DND-41 (cell line): ENCODE data around the gene ZNF557.

Source experiments
- ATAC-seq: fragments of 200-7000 bp; cut with Tn5 transposase; 3 replicates; pipeline ENCODE4 v1.9.1; 2021; ENCODE audit warnings: low read depth; ENCODE audit not compliant: insufficient read depth
- DNase-seq: peaks from one replicate; pipeline ENCODE4 v3.0.0-alpha.2; 2020
- H2AFZ ChIP-seq: 2 replicates; pipeline ENCODE4 v1.6.0; 2012; ENCODE audit warnings: low read depth, low read length
- H3K27ac ChIP-seq: 2 replicates; pipeline ENCODE4 v1.5.1; 2012; ENCODE audit warnings: low read length, inconsistent platforms
- H3K27me3 ChIP-seq: fragments of 200-600 bp; sonication (generic); 2 replicates; pipeline ENCODE4 v1.6.0; 2012; ENCODE audit warnings: low read length, mild to moderate bottlenecking, inconsistent platforms; ENCODE audit not compliant: insufficient read depth, poor library complexity
- H3K36me3 ChIP-seq: 2 replicates; pipeline ENCODE4 v1.5.1; 2012; ENCODE audit warnings: low read length, inconsistent platforms; ENCODE audit not compliant: insufficient read depth
- H3K4me1 ChIP-seq: 2 replicates; pipeline ENCODE4 v1.5.1; 2012; ENCODE audit warnings: mild to moderate bottlenecking, low read length; ENCODE audit not compliant: insufficient read depth
- H3K4me2 ChIP-seq: 2 replicates; pipeline ENCODE4 v1.6.0; 2012; ENCODE audit warnings: mild to moderate bottlenecking, moderate library complexity, low read length, inconsistent platforms; ENCODE audit not compliant: insufficient read depth
- H3K4me3 ChIP-seq, 2 experiments: fragments of 200-600 bp in 1 of 2; shearing (Covaris generic) in 1 of 2; 2 replicates each; pipeline ENCODE4 v1.5.1; 2012 to 2016; ENCODE audit warnings: inconsistent platforms in 2 of 2, low read length in 2 of 2, mild to moderate bottlenecking in 2 of 2, low read depth in 1 of 2, moderate library complexity in 1 of 2
- H3K79me2 ChIP-seq: 2 replicates; pipeline ENCODE4 v1.6.0; 2012; ENCODE audit warnings: low read length, inconsistent platforms; ENCODE audit not compliant: insufficient read depth
- H3K9ac ChIP-seq: 2 replicates; pipeline ENCODE4 v1.6.0; 2012; ENCODE audit warnings: low read depth, mild to moderate bottlenecking, inconsistent platforms, low read length, moderate library complexity
- H3K9me3 ChIP-seq: 2 replicates; pipeline ENCODE4 v1.5.1; 2012; ENCODE audit warnings: low read length, moderate library complexity, mild to moderate bottlenecking, inconsistent platforms; ENCODE audit not compliant: insufficient read depth, severe bottlenecking
- H4K20me1 ChIP-seq: 2 replicates; pipeline ENCODE4 v1.6.0; 2012; ENCODE audit warnings: low read length; ENCODE audit not compliant: insufficient read depth
- EZH2 ChIP-seq: IDR thresholded peaks from 3 replicates; pipeline ENCODE4 v1.6.1; 2012; ENCODE audit warnings: borderline replicate concordance, low read depth, mild to moderate bottlenecking, moderate library complexity, low read length, inconsistent platforms; ENCODE audit not compliant: severe bottlenecking
- TF ChIP-seq, protein P1 (sequence below): IDR thresholded peaks from 2 replicates; pipeline ENCODE4 v1.5.1; 2012; ENCODE audit warnings: borderline replicate concordance, low read length, moderate library complexity, mild to moderate bottlenecking; ENCODE audit not compliant: poor library complexity, severe bottlenecking; ENCODE audit errors: extremely low read depth

ZNF557 gene

DNA sequence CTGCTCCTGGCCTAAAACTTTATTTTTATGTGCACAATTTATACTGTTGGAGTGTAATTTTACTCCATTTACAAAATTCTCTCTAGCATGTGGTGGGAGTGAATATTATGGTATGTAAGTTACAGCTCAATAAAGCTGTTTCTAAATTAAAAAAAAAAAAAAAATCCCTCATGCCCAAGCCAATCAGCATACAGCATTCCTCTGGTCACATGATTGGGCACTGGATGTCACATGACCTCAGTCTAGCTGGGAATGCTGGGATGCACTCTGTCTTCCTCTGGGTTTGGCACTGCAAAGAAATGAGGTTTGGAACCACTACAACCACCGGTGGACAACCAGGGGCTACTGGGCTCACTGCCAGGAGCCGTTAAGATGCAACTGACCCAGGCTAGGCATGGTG is 67.6 kb downstream of the ZNF557 start:
- Histone ChIP-seq H3K36me3 (peaks cover 18% of the 10 kb centered on the region), H3K4me2 (no peak overlapping the region), H3K27me3 (no peaks in the 10 kb centered on the region), H3K27ac (no peak overlapping the region), H4K20me1 (no peaks in the 10 kb centered on the region), H3K9ac (no peak overlapping the region), H2AFZ (no peak overlapping the region), H3K4me3 (no peak overlapping the region), H3K9me3 (no peaks in the 10 kb centered on the region), H3K4me1 (no peaks in the 10 kb centered on the region), H3K79me2 (no peaks in the 10 kb centered on the region)
- TF ChIP-seq, protein P1, sequence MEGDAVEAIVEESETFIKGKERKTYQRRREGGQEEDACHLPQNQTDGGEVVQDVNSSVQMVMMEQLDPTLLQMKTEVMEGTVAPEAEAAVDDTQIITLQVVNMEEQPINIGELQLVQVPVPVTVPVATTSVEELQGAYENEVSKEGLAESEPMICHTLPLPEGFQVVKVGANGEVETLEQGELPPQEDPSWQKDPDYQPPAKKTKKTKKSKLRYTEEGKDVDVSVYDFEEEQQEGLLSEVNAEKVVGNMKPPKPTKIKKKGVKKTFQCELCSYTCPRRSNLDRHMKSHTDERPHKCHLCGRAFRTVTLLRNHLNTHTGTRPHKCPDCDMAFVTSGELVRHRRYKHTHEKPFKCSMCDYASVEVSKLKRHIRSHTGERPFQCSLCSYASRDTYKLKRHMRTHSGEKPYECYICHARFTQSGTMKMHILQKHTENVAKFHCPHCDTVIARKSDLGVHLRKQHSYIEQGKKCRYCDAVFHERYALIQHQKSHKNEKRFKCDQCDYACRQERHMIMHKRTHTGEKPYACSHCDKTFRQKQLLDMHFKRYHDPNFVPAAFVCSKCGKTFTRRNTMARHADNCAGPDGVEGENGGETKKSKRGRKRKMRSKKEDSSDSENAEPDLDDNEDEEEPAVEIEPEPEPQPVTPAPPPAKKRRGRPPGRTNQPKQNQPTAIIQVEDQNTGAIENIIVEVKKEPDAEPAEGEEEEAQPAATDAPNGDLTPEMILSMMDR, result no peak
- TF ChIP-seq EZH2, result no peak
- DNase-seq, result no peak
- ATAC-seq, result no peak
